ENCODE results near the gene FLII.

GRCh38 chr17:18246880-18247612 lies 11.5 kb downstream of the FLII start:
- TF ChIP-seq CTCF (IDR thresholded peaks at IDR 0.05): no peak
- TF ChIP-seq POLR2A (IDR thresholded peaks at IDR 0.05): peak in 1 of 2 donors; percentile 27

Measured in adrenal gland (tissue), 5 donors.